ENCODE measurements around the gene SESTD1. TPM values are rescaled to one million over a fixed set of nuclear protein-coding genes. Genes with fewer than 3 reads are reported as not detected.
A peak's percentile ranks its signal among the peaks of the same experiment; 100 is the strongest.

SESTD1 gene
- total and polyA plus RNA-seq, 2 of the 13 experiments (the other 11 are each of a cell fraction or from before 2014, with no cell fraction given), result 74.4 to 101 TPM

- H3K9me3 ChIP-seq (ENCODE audit: low read length), result no peaks in the 10 kb centered on the region
- no peak overlapping the region for H3K9ac ChIP-seq (ENCODE audit: insufficient read depth, low read depth, low read length)
- no peak overlapping the region for H3K4me3 ChIP-seq (replicated peaks in 1 of 3; ENCODE audit: insufficient read depth in 1 of 3, low read depth in 2 of 3, low read length in 3 of 3)
- H2AFZ ChIP-seq (ENCODE audit: low read length), result no peak overlapping the region
- POLR2A ChIA-PET, result no interaction called here
- peaks cover 30% of the 10 kb centered on the region for H3K4me1 ChIP-seq (ENCODE audit: insufficient read depth, low read length)
- CTCF ChIA-PET (ENCODE audit: low intra/inter-chr PET ratio, low total read pairs), result no interaction called here
- in situ Hi-C loops (cut with HindIII; ENCODE audit: extremely low pct_ligation_motif_present, low pct_unique_long_range_greater_than_20kb) (no loop called here), intact Hi-C loops (cut with micrococcal nuclease; ENCODE audit: unreplicated experiment) (no loop called here)
- peaks cover 13 to 64% of the 10 kb centered on the region in 2 experiments for H3K36me3 ChIP-seq (replicated peaks in 1 of 2; ENCODE audit: control insufficient read depth in 1 of 2, insufficient read depth in 2 of 2, low read length in 2 of 2)
- BruUV-seq (replicated peaks), result no TSS peak
- H3K27me3 ChIP-seq (ENCODE audit: control insufficient read depth in 1 of 2, insufficient read depth in 2 of 2, low read length in 2 of 2), result no peaks in the 10 kb centered on the region
- WGBS (ENCODE audit: low lambda C conversion rate), result 65% methylated on average over 2 of the region's 2 CpGs
- peaks cover 55% of the 10 kb centered on the region for H4K20me1 ChIP-seq (ENCODE audit: insufficient read depth, low read length)
- peak; percentile 57 for FAIRE-seq
- H3K79me2 ChIP-seq (ENCODE audit: insufficient read depth, low read length), result peaks cover 34% of the 10 kb centered on the region
- peak; percentile 84 for ATAC-seq
- no peak overlapping the region for H3K27ac ChIP-seq (ENCODE audit: extremely low read length, insufficient read depth, low read length)
- peak; percentile 75 for DNase-seq (ENCODE audit: low spot score)
- no peak overlapping the region for H3K4me2 ChIP-seq (ENCODE audit: low read depth, low read length)
- peak; percentile 98 for TF ChIP-seq ZFP1 (CRISPR knock-in tag; IDR thresholded peaks at IDR 0.05)
- peak; percentile 86 for TF ChIP-seq TFAP4 (IDR thresholded peaks at IDR 0.05; ENCODE audit: borderline replicate concordance, low read depth)
- TF ChIP-seq FOXA3 (CRISPR knock-in tag; IDR thresholded peaks at IDR 0.05), result 0 out of 2 replicates have a peak, but pooled peaks have one; percentile 11
- TF ChIP-seq ZNF34 (CRISPR knock-in tag; IDR thresholded peaks at IDR 0.05; ENCODE audit: borderline replicate concordance), result 0 out of 2 replicates have a peak, but pooled peaks have one; percentile 48
- no peak for TF ChIP-seq ZNF597 (CRISPR knock-in tag; IDR thresholded peaks at IDR 0.05)
- TF ChIP-seq ZBTB42 (CRISPR knock-in tag; IDR thresholded peaks at IDR 0.05), result peak; percentile 98
- no peak for TF ChIP-seq NR1H2 (CRISPR knock-in tag; IDR thresholded peaks at IDR 0.05; ENCODE audit: borderline replicate concordance, low read depth)
- TF ChIP-seq NFIB (CRISPR knock-in tag; IDR thresholded peaks at IDR 0.05; ENCODE audit: borderline replicate concordance), result no peak
- peak; percentile 87 for TF ChIP-seq HNF1A (IDR thresholded peaks at IDR 0.05; ENCODE audit: low read depth)
- TF ChIP-seq HNF1A (CRISPR knock-in tag; IDR thresholded peaks at IDR 0.05; ENCODE audit: borderline replicate concordance), result peak; percentile 75; the same call in 1 of the 2 replicates
- TF ChIP-seq ZBTB3 (CRISPR knock-in tag; IDR thresholded peaks at IDR 0.05; ENCODE audit: borderline replicate concordance, low read depth), result 0 out of 2 replicates have a peak, but pooled peaks have one; percentile 43
- TF ChIP-seq FUBP1 (CRISPR knock-in tag; IDR thresholded peaks at IDR 0.05; ENCODE audit: borderline replicate concordance), result no peak
- TF ChIP-seq SOX13 (IDR thresholded peaks at IDR 0.05), result no peak
- TF ChIP-seq SOX13 (CRISPR knock-in tag; conservative IDR thresholded peaks at IDR 0.05 in 1 of 2, IDR thresholded peaks at IDR 0.05 in 1 of 2), result peak in 1 of 2 experiments; percentile 83; a peak in 2 of 4 replicates
- TF ChIP-seq SAP130 (CRISPR knock-in tag; IDR thresholded peaks at IDR 0.05; ENCODE audit: low read depth), result 0 out of 2 replicates have a peak, but pooled peaks have one; percentile 17
- no peak for TF ChIP-seq ZNF564 (CRISPR knock-in tag; IDR thresholded peaks at IDR 0.05)
- no peak for TF ChIP-seq ZNF570 (CRISPR knock-in tag; IDR thresholded peaks at IDR 0.05; ENCODE audit: borderline replicate concordance)
- TF ChIP-seq KLF16 (CRISPR knock-in tag; IDR thresholded peaks at IDR 0.05), result no peak
Measured at GRCh38 chr2:179180242-179180641, 84.4 kb downstream of the SESTD1 start.

Measured in HepG2 (cell line).